ENCODE data around the gene PCID2. TPM values are rescaled to one million over a fixed set of nuclear protein-coding genes. Genes with fewer than 3 reads are reported as not detected.

The PCID2 gene
- total RNA-seq, 2 donors from 2014 or later = 46.8 to 55.4 TPM

DNA sequence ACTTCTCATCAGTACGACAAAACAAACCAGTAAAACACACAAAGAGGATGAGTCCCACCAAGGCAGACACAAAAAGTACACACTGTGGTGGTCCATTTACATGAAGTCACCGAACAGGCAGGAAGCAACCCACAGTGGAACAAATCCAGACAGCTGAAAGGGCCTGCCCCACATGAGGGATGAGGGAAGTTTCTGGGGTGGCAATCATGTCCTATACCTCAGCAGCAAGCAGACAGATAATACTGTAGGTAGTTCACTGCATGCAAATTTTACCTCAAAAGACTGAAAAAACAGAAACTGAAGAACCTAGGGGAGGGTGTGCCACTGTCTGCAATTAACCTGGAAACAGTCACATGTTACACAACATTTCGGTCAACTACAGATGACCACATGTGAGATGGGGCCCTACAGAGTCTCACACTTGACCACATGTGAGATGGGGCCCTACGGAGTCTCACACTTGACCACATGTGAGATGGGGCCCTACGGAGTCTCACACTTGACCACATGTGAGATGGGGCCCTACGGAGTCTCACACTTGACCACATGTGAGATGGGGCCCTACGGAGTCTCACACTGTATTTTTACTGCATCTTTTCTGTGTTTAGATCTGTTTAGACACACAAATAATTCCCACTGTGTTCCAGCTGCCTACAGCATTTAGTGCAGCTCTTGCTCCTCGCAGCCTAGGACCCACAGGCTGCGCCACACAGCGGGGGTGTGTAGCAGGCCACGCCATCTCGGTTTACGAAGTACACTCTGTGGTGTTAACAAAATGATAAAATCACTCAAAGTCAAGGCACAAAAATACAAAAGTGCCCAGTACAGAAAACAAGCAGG lies 22.2 kb downstream of the PCID2 start:
- TF ChIP-seq, protein P1, sequence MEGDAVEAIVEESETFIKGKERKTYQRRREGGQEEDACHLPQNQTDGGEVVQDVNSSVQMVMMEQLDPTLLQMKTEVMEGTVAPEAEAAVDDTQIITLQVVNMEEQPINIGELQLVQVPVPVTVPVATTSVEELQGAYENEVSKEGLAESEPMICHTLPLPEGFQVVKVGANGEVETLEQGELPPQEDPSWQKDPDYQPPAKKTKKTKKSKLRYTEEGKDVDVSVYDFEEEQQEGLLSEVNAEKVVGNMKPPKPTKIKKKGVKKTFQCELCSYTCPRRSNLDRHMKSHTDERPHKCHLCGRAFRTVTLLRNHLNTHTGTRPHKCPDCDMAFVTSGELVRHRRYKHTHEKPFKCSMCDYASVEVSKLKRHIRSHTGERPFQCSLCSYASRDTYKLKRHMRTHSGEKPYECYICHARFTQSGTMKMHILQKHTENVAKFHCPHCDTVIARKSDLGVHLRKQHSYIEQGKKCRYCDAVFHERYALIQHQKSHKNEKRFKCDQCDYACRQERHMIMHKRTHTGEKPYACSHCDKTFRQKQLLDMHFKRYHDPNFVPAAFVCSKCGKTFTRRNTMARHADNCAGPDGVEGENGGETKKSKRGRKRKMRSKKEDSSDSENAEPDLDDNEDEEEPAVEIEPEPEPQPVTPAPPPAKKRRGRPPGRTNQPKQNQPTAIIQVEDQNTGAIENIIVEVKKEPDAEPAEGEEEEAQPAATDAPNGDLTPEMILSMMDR (IDR thresholded peaks at IDR 0.05) = no peak
- Histone ChIP-seq H3K9me3 (no peaks in the 10 kb centered on the region), H3K36me3 (peaks cover 36% of the 10 kb centered on the region), H3K27me3 (replicated peaks; ENCODE audit: insufficient read depth) (no peaks in the 10 kb centered on the region), H3K27ac (no peak overlapping the region), H3K4me3 (no peak overlapping the region), H3K4me1 (ENCODE audit: control insufficient read depth in 1 of 2, low read depth in 2 of 2) (no peaks in the 10 kb centered on the region)
- ATAC-seq (ENCODE audit: insufficient number of reproducible peaks, low FRiP score, low read depth) = no peak
- DNase-seq (ENCODE audit: low spot score) = no peak

DNA sequence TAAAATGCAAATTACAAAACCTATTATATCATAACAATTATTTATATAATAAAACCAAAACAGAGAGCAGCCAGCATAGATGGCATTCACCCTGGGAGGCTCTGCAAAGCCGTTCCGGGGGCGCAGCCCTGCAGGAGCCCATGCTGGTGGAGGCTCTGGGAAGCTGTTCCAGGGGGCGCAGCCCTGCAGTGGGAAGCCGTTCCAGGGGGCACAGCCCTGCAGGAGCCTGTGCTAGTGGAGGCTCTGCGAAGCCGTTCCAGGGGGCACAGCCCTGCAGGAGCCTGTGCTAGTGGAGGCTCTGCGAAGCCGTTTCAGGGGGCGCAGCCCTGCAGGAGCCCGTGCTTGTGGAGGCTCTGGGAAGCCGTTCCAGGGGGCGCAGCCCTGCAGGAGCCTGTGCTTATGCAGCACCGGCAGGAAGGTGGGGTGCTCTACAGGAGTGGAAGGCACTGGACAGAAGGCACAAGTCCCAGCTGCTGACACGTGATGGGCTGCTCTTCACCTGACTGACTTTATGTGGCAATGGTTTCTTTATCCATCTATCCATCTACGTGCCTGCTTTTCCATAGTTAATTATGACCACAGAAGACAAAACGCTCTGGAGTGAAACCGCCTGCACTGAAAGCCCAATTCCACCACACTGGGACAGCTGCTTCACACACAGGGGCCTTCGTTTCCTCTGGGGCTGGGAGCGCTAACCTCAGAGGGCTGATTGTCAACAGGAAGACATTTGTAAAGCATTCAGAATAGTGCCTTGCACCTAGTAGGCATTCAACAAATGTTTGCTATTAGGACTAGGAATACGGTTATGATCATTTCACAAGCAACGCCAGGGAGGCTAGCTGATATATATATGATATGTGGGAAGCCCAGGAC lies 23.7 kb downstream of the PCID2 start:
- H3K36me3 ChIP-seq = peaks cover 44% of the 10 kb centered on the region
- H3K4me1 ChIP-seq (ENCODE audit: control insufficient read depth in 1 of 2, low read depth in 2 of 2) = no peaks in the 10 kb centered on the region
- H3K27ac ChIP-seq = no peak overlapping the region
- no peaks in the 10 kb centered on the region for H3K27me3 ChIP-seq (replicated peaks; ENCODE audit: insufficient read depth)
- ATAC-seq (ENCODE audit: insufficient number of reproducible peaks, low FRiP score, low read depth) (no peak), DNase-seq (ENCODE audit: low spot score) (no peak)
- no peak overlapping the region for H3K4me3 ChIP-seq
- TF ChIP-seq, protein P1 (IDR thresholded peaks at IDR 0.05) = no peak
- H3K9me3 ChIP-seq = no peaks in the 10 kb centered on the region

GRCh38 chr13:113183450-113184129 lies 24.9 kb downstream of the PCID2 start:
- DNase-seq (ENCODE audit: low spot score) = no peak
- Histone ChIP-seq H3K4me3 (no peak overlapping the region), H3K27me3 (replicated peaks; ENCODE audit: insufficient read depth) (no peaks in the 10 kb centered on the region), H3K4me1 (ENCODE audit: control insufficient read depth in 1 of 2, low read depth in 2 of 2) (no peaks in the 10 kb centered on the region), H3K36me3 (peaks cover 57% of the 10 kb centered on the region), H3K27ac (no peak overlapping the region), H3K9me3 (no peaks in the 10 kb centered on the region)
- ATAC-seq (ENCODE audit: insufficient number of reproducible peaks, low FRiP score, low read depth) = no peak
- TF ChIP-seq, protein P1 (IDR thresholded peaks at IDR 0.05) = no peak

DNA sequence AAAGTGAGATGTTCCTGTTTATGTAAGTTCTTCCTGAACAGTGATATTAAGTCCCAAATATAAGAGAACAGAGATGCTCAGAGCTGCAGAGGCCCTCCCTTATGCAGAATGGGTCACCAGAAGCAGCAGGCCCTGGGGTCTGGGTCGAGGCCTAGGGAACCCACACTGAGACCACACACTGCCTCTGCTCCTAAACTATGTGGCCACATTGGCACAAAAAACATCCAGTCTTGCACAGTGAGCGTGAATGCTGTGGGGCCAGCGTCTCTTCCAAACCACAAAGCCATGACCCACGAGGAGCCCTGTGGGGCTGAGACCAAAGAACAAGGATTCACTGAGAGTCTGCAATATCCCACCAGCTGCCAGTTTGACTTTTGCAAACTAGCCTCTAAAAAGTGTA lies 26.4 kb downstream of the PCID2 start:
- Histone ChIP-seq H3K9me3 (no peaks in the 10 kb centered on the region), H3K27me3 (replicated peaks; ENCODE audit: insufficient read depth) (no peaks in the 10 kb centered on the region), H3K4me1 (ENCODE audit: control insufficient read depth in 1 of 2, low read depth in 2 of 2) (no peaks in the 10 kb centered on the region), H3K36me3 (peaks cover 66% of the 10 kb centered on the region), H3K4me3 (no peak overlapping the region), H3K27ac (no peak overlapping the region)
- DNase-seq (ENCODE audit: low spot score) (no peak), ATAC-seq (ENCODE audit: insufficient number of reproducible peaks, low FRiP score, low read depth) (no peak)
- TF ChIP-seq, protein P1 (IDR thresholded peaks at IDR 0.05) = no peak
